ENCODE measurements around the gene TXNL1. TPM values are rescaled to one million over a fixed set of nuclear protein-coding genes. Genes with fewer than 3 reads are reported as not detected.

The TXNL1 gene
- total RNA-seq, 1 donor: 32.9 TPM

DNA sequence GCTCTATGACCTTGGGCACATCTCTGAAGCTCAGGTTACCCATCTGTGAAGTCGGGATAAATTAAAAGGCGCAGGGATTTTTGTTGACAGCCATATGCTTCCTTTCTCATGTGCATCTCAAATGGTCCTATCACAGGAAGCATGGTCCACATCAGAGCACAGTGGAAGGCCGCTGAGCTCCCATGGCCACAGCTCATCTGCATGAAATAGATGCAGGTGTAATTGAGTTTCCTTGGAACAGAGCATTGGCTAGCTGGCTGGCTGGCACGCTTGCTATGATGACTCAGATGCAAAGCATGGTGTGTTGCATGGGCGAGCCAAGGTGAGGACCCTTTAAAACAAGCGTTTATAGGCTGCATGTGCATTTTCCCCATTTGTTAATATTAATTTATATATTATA lies 79.3 kb downstream of the TXNL1 start:
- no peaks in the 10 kb centered on the region for H3K27me3 ChIP-seq (ENCODE audit: insufficient read depth, low read length)
- H3K9me3 ChIP-seq (ENCODE audit: low read depth, low read length): no peaks in the 10 kb centered on the region
- no peaks in the 10 kb centered on the region for H3K79me2 ChIP-seq (ENCODE audit: insufficient read depth, low read length)
- H4K20me1 ChIP-seq (ENCODE audit: insufficient read depth, low read length): no peaks in the 10 kb centered on the region
- DNase-seq (ENCODE audit: insufficient read length, low spot score, missing footprints): no peak
- H3K36me3 ChIP-seq (ENCODE audit: insufficient read depth, low read length): no peaks in the 10 kb centered on the region
- H3K4me1 ChIP-seq (ENCODE audit: insufficient read depth, low read length): peaks cover 5% of the 10 kb centered on the region
- H3K4me2 ChIP-seq (ENCODE audit: insufficient read depth, low read length): no peak overlapping the region
- TF ChIP-seq, protein P1, sequence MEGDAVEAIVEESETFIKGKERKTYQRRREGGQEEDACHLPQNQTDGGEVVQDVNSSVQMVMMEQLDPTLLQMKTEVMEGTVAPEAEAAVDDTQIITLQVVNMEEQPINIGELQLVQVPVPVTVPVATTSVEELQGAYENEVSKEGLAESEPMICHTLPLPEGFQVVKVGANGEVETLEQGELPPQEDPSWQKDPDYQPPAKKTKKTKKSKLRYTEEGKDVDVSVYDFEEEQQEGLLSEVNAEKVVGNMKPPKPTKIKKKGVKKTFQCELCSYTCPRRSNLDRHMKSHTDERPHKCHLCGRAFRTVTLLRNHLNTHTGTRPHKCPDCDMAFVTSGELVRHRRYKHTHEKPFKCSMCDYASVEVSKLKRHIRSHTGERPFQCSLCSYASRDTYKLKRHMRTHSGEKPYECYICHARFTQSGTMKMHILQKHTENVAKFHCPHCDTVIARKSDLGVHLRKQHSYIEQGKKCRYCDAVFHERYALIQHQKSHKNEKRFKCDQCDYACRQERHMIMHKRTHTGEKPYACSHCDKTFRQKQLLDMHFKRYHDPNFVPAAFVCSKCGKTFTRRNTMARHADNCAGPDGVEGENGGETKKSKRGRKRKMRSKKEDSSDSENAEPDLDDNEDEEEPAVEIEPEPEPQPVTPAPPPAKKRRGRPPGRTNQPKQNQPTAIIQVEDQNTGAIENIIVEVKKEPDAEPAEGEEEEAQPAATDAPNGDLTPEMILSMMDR (IDR thresholded peaks at IDR 0.05; ENCODE audit: extremely low read depth, low read depth, low read length): no peak
- no peak overlapping the region for H3K4me3 ChIP-seq (ENCODE audit: insufficient read depth, low read length)
- H2AFZ ChIP-seq (ENCODE audit: low read length): no peak overlapping the region
- no peak overlapping the region for H3K27ac ChIP-seq (ENCODE audit: low read depth, low read length)

DNA sequence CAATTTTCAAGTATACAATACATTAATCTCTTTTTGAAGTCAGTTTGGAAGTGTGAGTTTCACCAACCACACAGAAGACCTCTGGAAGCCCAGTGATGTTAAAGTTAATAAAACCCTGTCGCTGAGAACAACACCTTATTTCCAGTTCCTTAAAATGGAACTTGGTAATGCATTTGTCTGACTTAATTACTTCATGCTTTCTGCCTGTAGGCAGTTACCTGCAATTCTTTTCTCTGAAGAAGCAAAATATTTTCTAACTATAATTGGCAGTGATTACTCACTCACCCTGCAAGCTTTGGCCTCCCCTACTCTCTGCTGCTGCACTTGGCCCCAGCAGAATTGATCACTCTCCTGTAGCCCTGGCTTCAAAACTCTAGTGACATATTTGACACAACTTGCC lies 81.5 kb downstream of the TXNL1 start:
- no peaks in the 10 kb centered on the region for H3K36me3 ChIP-seq (ENCODE audit: insufficient read depth, low read length)
- H3K9me3 ChIP-seq (ENCODE audit: low read depth, low read length): no peaks in the 10 kb centered on the region
- H3K27me3 ChIP-seq (ENCODE audit: insufficient read depth, low read length): no peaks in the 10 kb centered on the region
- H3K27ac ChIP-seq (ENCODE audit: low read depth, low read length): no peak overlapping the region
- DNase-seq (ENCODE audit: insufficient read length, low spot score, missing footprints): no peak
- no peak overlapping the region for H2AFZ ChIP-seq (ENCODE audit: low read length)
- peaks cover 5% of the 10 kb centered on the region for H3K4me1 ChIP-seq (ENCODE audit: insufficient read depth, low read length)
- no peak overlapping the region for H3K4me2 ChIP-seq (ENCODE audit: insufficient read depth, low read length)
- H3K79me2 ChIP-seq (ENCODE audit: insufficient read depth, low read length): no peaks in the 10 kb centered on the region
- H3K4me3 ChIP-seq (ENCODE audit: insufficient read depth, low read length): no peak overlapping the region
- TF ChIP-seq, protein P1 (IDR thresholded peaks at IDR 0.05; ENCODE audit: extremely low read depth, low read depth, low read length): no peak
- H4K20me1 ChIP-seq (ENCODE audit: insufficient read depth, low read length): no peaks in the 10 kb centered on the region

- Histone ChIP-seq H3K4me3 (ENCODE audit: insufficient read depth, low read length) (no peak overlapping the region), H3K4me1 (ENCODE audit: insufficient read depth, low read length) (peaks cover 5% of the 10 kb centered on the region), H3K9me3 (ENCODE audit: low read depth, low read length) (no peaks in the 10 kb centered on the region), H3K27ac (ENCODE audit: low read depth, low read length) (no peak overlapping the region), H3K79me2 (ENCODE audit: insufficient read depth, low read length) (no peaks in the 10 kb centered on the region), H3K27me3 (ENCODE audit: insufficient read depth, low read length) (no peaks in the 10 kb centered on the region), H3K4me2 (ENCODE audit: insufficient read depth, low read length) (no peak overlapping the region), H4K20me1 (ENCODE audit: insufficient read depth, low read length) (no peaks in the 10 kb centered on the region), H2AFZ (ENCODE audit: low read length) (no peak overlapping the region), H3K36me3 (ENCODE audit: insufficient read depth, low read length) (no peaks in the 10 kb centered on the region)
- TF ChIP-seq, protein P1 (IDR thresholded peaks at IDR 0.05; ENCODE audit: extremely low read depth, low read depth, low read length): no peak
- no peak for DNase-seq (ENCODE audit: insufficient read length, low spot score, missing footprints)
These were observed 88.3 kb downstream of the TXNL1 start for GRCh38 chr18:56550121-56550520.

Other genes with a start within 250 kb of the TXNL1 start
- gene WDR7, start 12.8 kb upstream of the TXNL1 start, total RNA-seq: 23.2 and 29.2 TPM in 2 replicates